Measurements from ENCODE around the gene ANKFN1.
"Not testable (repeated sequence)": the region's sequence is repeated elsewhere in the genome, so short reads cannot be mapped to it uniquely, and the experiment has no call there.

ANKFN1 gene

GRCh38 chr17:56185491-56186221 lies 32.4 kb downstream of the ANKFN1 start:
- no peak for DNase-seq

- no peak for DNase-seq
Measured at GRCh38 chr17:56186222-56186786, 33.0 kb downstream of the ANKFN1 start.

GRCh38 chr17:56203430-56203829 lies 50.2 kb downstream of the ANKFN1 start:
- no peak for DNase-seq

DNA sequence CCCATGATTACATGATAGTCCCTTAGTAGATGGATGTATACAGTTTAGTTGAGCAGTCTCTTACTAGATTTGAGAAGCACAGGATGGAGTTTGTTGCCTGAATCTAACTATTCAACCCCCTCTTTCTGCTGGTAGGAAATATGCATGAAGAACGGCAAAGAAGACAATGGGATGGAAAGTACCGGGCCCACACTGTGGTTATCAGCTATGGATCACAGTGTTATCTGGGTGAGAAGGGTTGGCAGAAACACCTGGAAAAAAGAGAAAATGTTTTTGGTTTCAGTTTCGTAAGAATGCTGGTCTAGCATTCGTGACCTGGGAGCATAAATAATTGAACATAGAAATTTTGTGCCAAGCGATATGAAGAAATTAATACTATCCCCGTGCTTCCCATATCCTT lies 53.1 kb downstream of the ANKFN1 start:
- DNase-seq: no peak

GRCh38 chr17:56213031-56213430 lies 59.8 kb downstream of the ANKFN1 start:
- no peak for DNase-seq

DNA sequence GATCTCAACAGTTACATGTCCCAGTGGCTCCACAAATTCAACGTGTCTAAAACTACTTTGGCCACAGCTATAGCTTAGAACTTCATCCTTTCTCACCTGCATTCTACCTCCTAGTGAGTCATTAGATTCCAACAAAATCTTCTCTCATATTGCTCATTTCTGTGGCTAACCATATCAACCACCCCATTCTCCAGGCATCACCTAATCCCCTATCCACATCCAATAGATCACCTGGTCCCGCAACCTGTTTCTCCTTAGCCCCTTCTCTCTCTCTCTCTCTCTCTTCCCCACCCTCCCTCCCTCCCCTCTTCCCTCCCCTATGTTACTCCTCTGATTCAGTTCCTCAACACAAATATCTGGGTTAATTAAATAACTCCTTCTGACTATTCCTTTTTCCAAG lies 64.6 kb downstream of the ANKFN1 start:
- DNase-seq: no peak

GRCh38 chr17:56222255-56222654 lies 69.0 kb downstream of the ANKFN1 start:
- no peak for DNase-seq

DNA sequence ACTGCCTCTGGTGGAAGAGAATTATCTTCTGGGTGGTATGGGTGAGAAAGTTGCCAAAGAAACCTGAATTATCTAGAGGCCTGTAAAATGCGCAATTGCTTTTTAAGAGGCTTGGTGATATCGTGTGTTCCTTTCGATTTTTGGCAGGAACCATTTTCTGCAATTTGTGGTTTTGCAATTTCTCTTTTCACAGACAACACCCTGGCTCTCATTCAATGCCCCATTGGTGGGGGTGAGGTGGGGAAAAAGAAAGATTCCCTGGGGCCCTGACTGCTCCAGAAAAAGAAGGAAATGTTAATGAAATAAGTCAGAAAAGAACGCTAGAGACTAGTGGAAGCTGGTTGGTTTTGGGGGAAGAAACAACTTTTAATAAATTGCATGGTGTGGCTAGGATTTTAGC lies 77.4 kb downstream of the ANKFN1 start:
- DNase-seq: no peak

DNA sequence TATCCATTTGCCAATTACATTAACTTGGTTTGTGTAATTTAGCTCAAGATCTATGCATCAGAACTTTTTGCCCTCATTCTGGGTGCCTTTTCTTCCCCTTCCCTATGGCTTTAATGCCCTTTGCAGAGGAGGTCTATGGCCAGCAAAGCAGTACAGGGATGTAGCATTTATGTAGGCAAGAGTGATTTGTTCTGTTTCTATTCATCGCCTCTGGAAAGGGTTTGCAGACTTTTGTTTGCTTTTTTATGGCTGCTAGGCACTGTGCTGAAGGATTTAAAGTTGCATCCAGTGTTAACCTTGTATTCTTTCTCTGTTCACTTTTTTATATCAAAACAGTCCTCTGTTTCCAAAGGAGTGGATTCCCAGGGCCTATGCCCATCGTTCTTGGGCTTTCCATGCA lies 78.0 kb downstream of the ANKFN1 start:
- no peak for DNase-seq

GRCh38 chr17:56231693-56232092 lies 78.4 kb downstream of the ANKFN1 start:
- no peak for DNase-seq

DNA sequence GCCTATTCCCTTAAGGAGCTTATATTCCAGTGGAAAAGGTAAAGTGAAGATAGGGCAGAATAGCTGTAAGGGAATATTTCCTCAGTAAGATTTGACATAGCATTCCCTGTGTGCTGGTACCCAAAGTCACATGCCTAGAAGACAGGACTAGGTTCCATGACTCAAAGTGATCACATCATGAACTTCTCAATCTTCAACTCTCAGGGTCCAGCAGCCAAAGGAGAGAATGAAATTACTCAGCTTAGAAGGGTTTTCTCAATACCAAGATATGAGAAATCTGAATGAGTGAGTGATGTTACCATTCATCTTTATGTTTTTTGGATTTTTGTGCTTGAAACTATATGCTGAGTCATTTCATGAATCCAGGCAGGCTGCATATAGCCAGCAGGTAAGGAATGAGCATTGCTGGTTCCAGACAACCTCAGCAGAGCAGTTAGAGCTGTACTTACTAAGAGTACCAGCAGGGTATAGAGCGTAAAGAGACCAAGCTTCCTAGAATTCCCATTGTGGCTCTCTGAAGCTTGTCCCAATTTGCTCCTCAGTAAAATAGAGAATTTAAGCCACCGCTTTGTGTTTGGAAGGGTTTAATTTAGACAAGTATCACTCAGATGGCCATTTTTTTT lies 91.1 kb downstream of the ANKFN1 start:
- no peak for DNase-seq

- no peak for DNase-seq
Measured at GRCh38 chr17:56247816-56248215, 94.5 kb downstream of the ANKFN1 start.

GRCh38 chr17:56257075-56257474 lies 103.8 kb downstream of the ANKFN1 start:
- DNase-seq: no peak

DNA sequence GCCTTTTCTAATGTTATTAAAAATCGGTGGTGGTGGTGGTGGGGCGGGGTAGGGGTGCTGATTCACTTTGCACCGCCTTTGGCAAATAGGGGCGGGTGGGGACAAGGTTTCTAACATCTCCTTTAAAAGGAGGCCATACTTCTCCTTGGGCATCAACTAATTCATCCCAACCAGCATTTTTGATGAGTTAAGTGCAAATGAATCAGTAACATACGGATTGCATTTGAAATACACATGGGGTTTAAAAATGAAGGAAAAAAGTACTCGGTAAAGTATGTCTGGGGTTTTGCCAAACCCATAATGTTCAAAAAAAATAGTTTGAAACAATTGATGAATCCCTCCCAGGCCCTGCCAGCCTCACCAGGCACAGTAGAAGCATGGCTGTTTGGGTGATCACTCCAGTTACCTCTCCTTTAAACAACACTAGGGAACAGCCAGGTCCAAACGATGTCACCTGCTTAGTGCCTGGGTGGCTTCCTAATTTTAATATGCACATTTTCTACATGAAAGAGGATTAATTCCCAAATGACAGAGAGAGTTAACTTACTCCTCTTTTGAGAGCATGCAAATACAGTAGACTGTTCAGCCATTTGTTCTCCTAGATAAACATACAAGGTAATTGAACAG lies 107.2 kb downstream of the ANKFN1 start:
- no peak for DNase-seq

DNA sequence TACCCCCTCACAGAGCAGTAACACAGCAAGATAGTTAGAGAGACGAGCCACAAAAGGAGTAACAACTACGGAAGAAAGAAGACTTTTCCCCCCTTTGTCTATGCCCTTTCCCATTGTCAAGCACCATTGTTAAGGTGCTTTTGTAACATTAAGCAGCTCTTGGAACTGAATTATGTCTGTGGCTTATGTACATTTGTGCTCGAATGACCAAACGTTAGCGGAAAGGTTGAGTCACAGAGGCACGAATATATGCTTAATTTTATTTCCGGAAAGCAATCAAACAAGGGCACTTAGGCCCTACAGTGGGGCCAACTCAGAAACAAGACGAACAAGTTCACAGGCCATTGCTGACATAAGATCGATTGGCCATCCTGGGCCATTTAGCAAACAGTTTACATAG lies 109.5 kb downstream of the ANKFN1 start:
- DNase-seq: no peak

DNA sequence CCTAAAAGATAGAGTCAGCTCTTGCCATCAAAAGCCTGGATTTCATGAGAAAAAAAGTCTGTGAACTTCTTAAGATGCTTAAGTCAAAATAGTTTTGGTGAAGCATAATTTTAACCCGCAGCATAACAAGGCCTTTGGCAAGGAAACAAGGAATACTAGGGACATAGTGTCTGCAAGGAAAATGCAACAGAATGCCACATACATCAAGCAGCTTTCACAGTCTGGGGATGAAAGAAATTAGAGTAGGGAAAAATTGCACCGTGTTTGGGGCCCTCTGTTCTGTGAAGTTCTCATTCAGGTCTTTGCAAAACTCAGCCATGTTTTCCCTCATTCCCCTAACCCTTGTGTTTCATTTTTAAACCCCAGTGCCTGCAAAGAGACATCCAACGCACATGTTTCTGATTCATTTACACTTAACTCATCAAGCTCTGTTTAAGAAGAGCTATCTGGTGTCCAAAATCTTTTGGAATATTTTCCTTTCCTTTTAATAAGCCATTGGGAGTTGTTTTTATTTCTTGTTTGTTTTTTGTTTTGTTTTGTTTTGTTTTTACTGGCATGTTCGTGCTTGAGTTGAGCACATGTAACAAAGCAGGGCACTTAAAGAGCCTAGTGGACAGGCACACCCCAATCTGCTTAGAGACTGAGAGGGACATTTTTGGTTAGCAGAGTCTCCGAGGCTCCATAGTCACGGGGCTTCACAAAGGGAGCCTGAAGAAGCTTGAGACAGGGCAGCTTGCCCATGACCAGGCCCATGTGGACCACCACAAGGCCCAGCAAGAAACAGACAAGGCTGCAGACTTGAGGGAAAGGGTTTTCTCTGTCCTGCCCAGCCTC lies 116.5 kb downstream of the ANKFN1 start:
- DNase-seq: no peak

- no peak for DNase-seq
Measured at GRCh38 chr17:56274491-56274890, 121.2 kb downstream of the ANKFN1 start.

DNA sequence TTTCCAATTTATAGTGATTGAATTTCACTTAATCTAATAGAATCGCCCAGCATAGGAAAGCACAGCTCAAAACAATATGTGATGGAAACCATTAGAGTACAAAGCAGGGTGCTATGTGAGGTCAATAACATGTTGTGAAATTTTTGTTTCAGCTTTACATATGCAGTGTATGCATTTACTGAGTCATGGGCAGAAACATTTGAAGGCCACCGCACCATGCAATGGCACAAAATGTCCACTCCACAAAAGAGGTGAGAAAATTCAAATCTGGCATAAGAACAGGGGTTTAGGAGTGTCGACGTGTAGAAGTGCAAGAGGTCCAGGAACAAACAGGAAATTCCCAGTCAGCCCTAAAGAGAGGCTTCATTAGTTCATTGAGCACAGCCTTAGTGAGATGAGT lies 131.2 kb downstream of the ANKFN1 start:
- no peak for DNase-seq

DNA sequence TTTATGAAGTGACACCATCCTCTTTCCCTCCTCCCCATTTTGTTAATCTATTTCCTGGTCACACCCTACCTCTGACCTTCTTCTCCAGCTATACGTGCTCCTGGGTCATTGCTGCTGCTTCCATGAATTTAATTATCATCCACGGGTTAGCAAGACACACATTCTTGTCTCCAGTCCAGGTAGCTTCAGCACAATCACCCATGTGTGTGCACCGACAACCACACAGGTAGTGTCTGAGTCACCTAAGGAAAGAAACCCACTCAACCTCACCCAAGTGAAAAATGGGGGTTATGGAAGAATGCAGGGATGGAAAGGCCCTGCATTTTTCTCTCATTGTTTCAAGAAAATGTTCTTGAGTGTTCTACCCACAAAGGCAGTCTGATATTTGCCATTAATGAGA lies 135.5 kb downstream of the ANKFN1 start:
- DNase-seq: not testable (repeated sequence)

- DNase-seq: no peak
Measured at GRCh38 chr17:56289321-56289720, 136.0 kb downstream of the ANKFN1 start.

DNA sequence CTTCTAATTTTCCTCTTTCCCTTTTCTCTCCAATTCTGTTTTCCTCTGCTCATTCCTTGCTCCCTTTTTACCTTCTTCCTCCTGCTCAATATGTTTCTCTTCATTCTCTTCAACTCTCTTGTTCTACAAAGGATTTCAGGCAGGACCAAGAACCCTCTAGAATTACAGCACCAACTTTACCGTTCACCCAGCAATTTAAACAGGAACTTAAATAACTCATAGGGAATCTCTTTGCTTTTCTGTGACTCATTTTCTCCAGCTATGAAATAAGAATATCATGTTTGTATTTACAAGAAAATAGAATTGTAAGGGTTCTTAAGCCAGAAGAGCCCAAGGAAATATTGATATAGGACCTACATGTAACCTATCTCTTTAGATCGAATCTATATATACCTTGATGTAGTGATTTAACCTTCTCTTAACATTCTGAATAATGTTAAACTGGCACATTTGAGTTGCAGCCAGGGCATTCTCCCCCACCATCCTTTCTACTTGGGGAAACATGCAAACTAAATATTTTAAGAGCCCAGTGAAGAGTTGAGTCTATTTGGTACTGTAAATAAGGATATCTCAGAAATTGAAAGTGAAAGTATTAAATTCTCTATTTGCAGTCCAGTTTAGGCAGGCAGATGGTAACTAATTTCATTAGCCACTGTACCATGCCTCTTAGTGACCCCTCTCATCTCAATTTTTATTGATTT lies 137.0 kb downstream of the ANKFN1 start:
- no peak for DNase-seq

- DNase-seq: no peak
Measured at GRCh38 chr17:56290802-56291118, 137.5 kb downstream of the ANKFN1 start.

Measured in COR-L47 (cell line).